Keratinocyte (primary cell): ENCODE results near the gene USP9X.

Experiments
- CTCF ChIP-seq, 3 experiments: IDR thresholded peaks in 1 of 3; conservative IDR thresholded peaks in 1 of 3; optimal IDR thresholded peaks in 1 of 3; 2 replicates in 2 of 3; 3 replicates in 1 of 3; pipeline versions ENCODE3 to v1.5.1; 2011; ENCODE audit warnings: low read length in 3 of 3, mild to moderate bottlenecking in 3 of 3, moderate library complexity in 2 of 3, control low read depth in 1 of 3, inconsistent platforms in 1 of 3; ENCODE audit not compliant: insufficient read depth in 2 of 3; ENCODE audit errors: extremely low read depth in 1 of 3
- EZH2 ChIP-seq: IDR thresholded peaks from one replicate; pipeline ENCODE4 v1.6.1; 2012; ENCODE audit warnings: inconsistent platforms, mild to moderate bottlenecking, low read length, moderate library complexity

- TF ChIP-seq CTCF (optimal IDR thresholded peaks at IDR 0.05 in 1 of 3, IDR thresholded peaks at IDR 0.05 in 1 of 3, conservative IDR thresholded peaks at IDR 0.05 in 1 of 3; ENCODE audit: extremely low read depth in 1 of 3, insufficient read depth in 2 of 3, low read length in 3 of 3): no peak
- TF ChIP-seq EZH2: no peak
These were observed 68.7 kb downstream of the USP9X start for GRCh38 chrX:41153957-41154356.
